HG02678 (cell line): ENCODE results near the gene CHGA.

Experiments used
- ATAC-seq: cut with Tn5 transposase; IDR thresholded peaks from one replicate; pipeline ENCODE4 v1.9.1; 2021; ENCODE audit warnings: mild to moderate bottlenecking, moderate library complexity; ENCODE audit not compliant: unreplicated experiment

CHGA gene, protein sequence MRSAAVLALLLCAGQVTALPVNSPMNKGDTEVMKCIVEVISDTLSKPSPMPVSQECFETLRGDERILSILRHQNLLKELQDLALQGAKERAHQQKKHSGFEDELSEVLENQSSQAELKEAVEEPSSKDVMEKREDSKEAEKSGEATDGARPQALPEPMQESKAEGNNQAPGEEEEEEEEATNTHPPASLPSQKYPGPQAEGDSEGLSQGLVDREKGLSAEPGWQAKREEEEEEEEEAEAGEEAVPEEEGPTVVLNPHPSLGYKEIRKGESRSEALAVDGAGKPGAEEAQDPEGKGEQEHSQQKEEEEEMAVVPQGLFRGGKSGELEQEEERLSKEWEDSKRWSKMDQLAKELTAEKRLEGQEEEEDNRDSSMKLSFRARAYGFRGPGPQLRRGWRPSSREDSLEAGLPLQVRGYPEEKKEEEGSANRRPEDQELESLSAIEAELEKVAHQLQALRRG

GRCh38 chr14:92922883-92923743, at the start of gene CHGA:
Gene CHGA (plus strand): TSS chr14:92923150. CDS start chr14:92923360, 210 bp downstream.
- ATAC-seq = no peak

DNA sequence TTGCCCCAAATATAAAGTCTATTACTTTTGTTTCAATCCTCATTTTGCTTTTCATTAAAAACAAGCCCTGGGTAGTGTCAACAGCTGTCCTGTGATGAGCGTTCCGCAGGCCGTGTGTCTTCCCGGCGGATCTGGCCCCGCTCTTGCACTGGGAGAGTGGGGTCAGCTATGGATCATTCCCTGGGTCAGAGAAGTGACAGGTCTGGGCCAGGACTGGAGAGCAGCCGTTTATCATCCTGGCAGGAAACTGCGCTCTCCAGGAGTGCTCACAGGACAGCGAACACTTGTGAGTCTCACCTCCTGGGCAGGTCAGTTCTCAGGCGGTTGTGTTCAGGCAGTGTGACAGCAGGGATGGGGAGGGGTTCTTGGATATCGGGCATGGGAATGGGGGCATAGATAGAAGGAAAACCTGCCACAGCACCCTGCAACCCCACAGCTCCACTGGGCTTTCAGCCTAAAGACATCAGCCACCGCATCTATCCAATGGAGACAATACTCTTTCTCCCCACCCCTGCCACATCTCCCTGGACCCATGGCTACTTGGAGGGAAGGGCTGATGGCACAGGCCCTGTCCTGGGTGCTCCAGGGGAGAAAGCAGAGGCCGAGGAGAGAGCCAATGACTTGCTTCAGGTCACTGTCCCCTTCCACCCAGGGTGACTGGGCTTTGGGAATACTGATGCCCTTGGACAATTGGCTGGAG, 47.8 kb upstream of the CHGA start:
- ATAC-seq = no peak

- ATAC-seq = no peak
These were observed 45.1 kb upstream of the CHGA start for GRCh38 chr14:92877757-92878431.

DNA sequence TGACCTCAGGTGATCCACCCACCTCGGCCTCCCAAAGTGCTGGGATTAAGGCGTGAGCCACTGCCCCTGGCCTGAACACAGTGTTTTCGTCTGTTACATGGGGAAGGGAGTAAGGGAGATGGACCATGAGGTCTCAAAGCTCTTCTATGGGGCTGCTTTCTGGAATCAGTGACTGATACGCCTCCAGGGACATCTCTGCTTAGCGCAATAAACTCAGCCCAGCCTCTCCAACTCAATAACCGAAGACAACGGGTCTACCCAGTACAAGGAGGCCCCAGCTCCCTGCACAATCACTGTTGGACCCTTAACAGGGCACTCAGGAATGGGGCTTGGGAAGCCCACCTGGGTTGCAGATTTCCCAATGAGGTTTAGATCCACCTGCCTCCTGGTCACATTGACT, 42.6 kb upstream of the CHGA start:
- no peak for ATAC-seq

GRCh38 chr14:92880851-92881250, 42.1 kb upstream of the CHGA start:
- no peak for ATAC-seq

DNA sequence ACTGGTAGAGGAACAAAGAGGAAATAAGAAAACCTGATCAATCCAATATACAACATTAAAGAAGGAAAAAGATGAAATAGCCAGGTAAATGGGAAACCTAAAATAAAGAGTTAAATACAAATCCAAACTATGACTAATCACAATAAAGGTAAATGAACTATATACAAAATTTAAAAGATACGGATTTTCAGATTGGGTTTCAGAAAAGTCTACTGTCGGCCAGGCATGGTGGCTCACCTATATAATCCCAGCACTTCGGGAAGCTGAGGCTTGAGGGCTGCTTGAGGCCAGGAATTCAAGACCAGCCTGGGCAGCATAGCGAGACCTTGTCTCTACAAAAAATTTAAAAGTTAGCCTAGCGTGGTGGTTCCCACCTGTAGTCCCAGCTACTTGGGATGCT, 39.9 kb upstream of the CHGA start:
- ATAC-seq = no peak

GRCh38 chr14:92884410-92884809, 38.5 kb upstream of the CHGA start:
- no peak for ATAC-seq

GRCh38 chr14:92885279-92886061, 37.5 kb upstream of the CHGA start:
- no peak for ATAC-seq

DNA sequence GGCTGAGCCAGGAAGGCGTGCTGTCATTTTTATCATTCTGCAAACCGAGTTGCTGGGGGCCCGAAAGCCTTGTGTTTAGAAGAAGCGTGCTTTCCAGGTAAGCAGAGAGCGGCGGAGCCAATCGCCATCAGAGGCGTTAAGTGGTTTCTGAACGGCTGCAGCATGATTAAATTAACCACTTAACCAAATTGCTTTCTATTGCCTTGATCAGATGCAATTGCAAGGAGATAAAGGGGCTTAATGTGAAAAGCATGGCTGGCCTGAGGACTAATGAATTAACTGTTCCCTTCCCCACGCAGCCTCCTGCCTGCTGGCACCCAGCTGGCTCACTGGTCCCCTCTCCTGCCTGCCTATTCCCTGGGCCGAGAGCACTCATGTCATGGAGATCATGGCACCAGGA, 36.6 kb upstream of the CHGA start:
- ATAC-seq = no peak

GRCh38 chr14:92887157-92887556, 35.8 kb upstream of the CHGA start:
- ATAC-seq = no peak

DNA sequence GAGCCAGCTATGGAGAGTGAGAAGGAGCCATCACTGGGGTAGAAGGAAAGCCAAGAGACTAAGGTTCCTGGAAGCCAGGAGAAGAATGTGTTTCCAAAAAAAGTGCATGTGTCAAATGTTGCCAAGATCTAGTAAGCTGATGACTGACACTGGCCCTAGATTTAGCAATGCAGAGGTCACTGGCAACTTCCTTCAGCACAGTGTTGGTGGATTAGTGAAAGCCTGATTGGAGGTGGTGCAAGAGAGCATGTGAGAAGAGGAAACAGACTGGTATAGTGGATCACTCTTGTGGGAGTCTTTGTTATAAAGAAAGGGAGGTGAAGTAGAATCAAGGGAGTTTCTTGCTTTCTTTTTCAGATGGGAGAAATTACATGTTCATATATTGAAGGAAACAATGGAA, 34.1 kb upstream of the CHGA start:
- no peak for ATAC-seq

GRCh38 chr14:92890830-92891588, 31.9 kb upstream of the CHGA start:
- ATAC-seq = no peak

DNA sequence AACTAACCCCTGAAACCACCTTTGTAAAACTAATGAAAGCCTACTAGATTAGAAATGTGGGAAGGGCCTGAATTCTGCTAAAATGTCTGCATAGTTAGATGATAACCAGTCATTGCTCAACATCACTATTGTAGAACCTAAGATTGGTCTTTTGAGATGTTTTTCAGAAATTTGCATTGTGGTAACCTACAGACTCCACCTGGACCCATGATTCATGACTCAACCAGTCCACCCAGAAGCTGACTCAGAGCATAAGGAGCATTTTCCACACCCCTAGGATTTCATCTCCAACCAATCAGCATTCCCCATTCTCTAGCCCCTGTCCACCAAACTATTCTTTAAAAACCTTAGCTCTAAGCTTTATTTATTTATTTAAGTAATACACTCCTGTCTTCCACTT, 30.4 kb upstream of the CHGA start:
- no peak for ATAC-seq

- ATAC-seq = no peak
These were observed 27.5 kb upstream of the CHGA start for GRCh38 chr14:92895352-92895878.

- no peak for ATAC-seq
These were observed 24.9 kb upstream of the CHGA start for GRCh38 chr14:92897922-92898565.

- ATAC-seq = no peak
These were observed 24.3 kb upstream of the CHGA start for GRCh38 chr14:92898566-92899131.

DNA sequence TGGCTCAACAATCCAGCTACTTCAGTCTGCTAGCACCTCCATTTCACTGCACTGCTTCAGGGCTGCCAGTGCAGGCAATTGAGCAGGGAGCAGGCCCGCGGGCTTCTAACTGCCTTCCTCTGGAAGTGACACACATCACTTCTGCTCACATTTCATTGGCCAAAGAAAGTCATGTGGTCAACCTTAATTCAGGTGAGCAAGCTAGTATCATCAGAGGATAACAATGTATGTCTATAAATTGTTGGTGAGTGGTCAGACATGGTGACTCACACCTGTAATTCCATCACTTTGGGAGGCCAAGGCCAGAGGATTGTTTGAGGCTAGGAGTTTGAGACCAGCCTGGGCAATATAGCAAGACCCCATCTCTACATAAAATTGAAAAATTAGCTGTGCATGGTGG, 22.3 kb upstream of the CHGA start:
- ATAC-seq = no peak

- no peak for ATAC-seq
These were observed 20.8 kb upstream of the CHGA start for GRCh38 chr14:92902191-92902590.
